ENCODE results near the gene ZEB1. TPM values are rescaled to one million over a fixed set of nuclear protein-coding genes. Genes with fewer than 3 reads are reported as not detected.

Gene ZEB1
- total and polyA plus RNA-seq, 10 of the 15 experiments (the other 5 are each of a cell fraction or from before 2014, with no cell fraction given), result 10.4 to 35.6 (median 24.5) TPM

DNA sequence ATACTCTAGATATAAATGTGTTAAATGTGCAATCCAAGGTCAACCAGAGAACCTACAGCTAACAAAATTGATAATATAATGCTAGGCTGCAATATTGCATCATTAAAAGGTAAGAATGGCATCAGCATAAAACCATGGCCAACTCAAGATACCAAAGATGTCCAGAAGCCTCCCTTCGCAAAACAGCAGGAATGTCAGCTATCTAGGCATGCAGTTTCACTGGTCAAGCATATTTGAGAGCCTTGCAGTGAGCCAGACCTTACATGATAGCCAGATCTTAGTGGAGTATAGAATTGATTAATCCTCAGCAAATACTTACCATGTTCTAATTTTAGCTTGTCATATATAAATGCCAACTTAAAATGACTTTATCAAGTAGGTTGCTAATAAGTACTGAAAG, 138.8 kb downstream of the ZEB1 start:
- ATAC-seq (no peak; the same call in 2 of the 3 replicates), FAIRE-seq (no peak), DNase-seq (ENCODE audit: low read depth, low spot score) (no peak)
- Histone ChIP-seq H2AFZ (ENCODE audit: control insufficient read depth, low read depth, low read length) (no peak overlapping the region), H3K27ac (ENCODE audit: control insufficient read depth, insufficient read depth) (no peak overlapping the region), H3K36me3 (ENCODE audit: control insufficient read depth in 2 of 2, insufficient read depth in 2 of 2, low read length in 1 of 2) (peaks cover 0 to 10% of the 10 kb centered on the region in 2 experiments; a peak in 1 of 4 replicates), H3K27me3 (replicated peaks in 1 of 2; ENCODE audit: control insufficient read depth in 2 of 2, insufficient read depth in 2 of 2, low read length in 1 of 2) (no peaks in the 10 kb centered on the region), H3K9ac (ENCODE audit: control insufficient read depth, insufficient read depth, low read length) (no peak overlapping the region), H3K4me1 (ENCODE audit: control insufficient read depth, insufficient read depth, low read length) (no peaks in the 10 kb centered on the region), H3K79me2 (ENCODE audit: control insufficient read depth, insufficient read depth, low read length) (peaks cover 7% of the 10 kb centered on the region), H4K20me1 (ENCODE audit: control insufficient read depth, insufficient read depth) (no peaks in the 10 kb centered on the region), H3K4me2 (ENCODE audit: control insufficient read depth, insufficient read depth) (no peak overlapping the region), H3K9me3 (replicated peaks; ENCODE audit: control insufficient read depth, insufficient read depth, low read length) (peaks cover 8% of the 10 kb centered on the region; the same call in 2 of the 3 replicates), H3K4me3 (no peak overlapping the region)
- in situ Hi-C loops (cut with MboI), result no loop called here
- ChIA-PET CTCF (interaction anchor here (1.6 kb wide), 1 partner anchor 33 kb away, joined by 4 read pairs; no protein-coding TSS in a partner anchor), POLR2A (no interaction called here), SMC1A (ENCODE audit: uncharacterized antibody, unreplicated experiment) (interaction anchor here (0.7 to 1.7 kb wide), 8 partner anchors 8 to 323 kb away, joined by 3 to 6 read pairs (median 4); no protein-coding TSS in a partner anchor), RAD21 (ENCODE audit: unreplicated experiment) (no interaction called here)
- intact Hi-C loops (cut with micrococcal nuclease; ENCODE audit: unreplicated experiment), result no loop called here
- WGBS (ENCODE audit: insufficient coverage, insufficient replicate concordance, low lambda C conversion rate, missing lambda C conversion rate), result 100% methylated on average over 1 of the region's 1 CpG
- TF ChIP-seq RCOR1 (conservative IDR thresholded peaks at IDR 0.05; ENCODE audit: low read depth, low read length), result no peak
- no peak for TF ChIP-seq CBX5 (IDR thresholded peaks at IDR 0.05; ENCODE audit: low read depth)
- TF ChIP-seq SMAD5 (IDR thresholded peaks at IDR 0.05; ENCODE audit: low read depth), result no peak
- TF ChIP-seq YBX1 (IDR thresholded peaks at IDR 0.05), result no peak
- no peak for TF ChIP-seq PML (IDR thresholded peaks at IDR 0.05; ENCODE audit: low read length)
- BruUV-seq (replicated peaks), result no TSS peak

DNA sequence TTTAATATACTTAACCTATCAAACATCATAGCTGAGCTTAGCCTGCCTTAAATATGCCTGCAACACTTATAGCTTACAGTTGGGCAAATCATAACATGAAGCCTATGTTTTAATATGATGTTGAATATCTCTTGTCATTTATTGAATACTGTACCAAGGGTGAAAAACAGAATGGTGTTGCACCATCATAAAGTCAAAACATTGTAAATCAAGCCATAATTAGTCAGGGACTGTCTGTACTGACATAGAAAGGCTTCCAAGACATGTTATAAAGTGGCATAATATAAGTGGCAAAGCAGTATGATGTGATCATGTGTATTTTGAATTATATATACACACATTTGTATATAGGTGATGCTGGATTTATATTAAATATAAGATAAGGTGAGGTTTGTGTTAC, 140.0 kb downstream of the ZEB1 start:
- in situ Hi-C loops (cut with MboI), result no loop called here

More for the DNA sequence above, 140.0 kb downstream of the ZEB1 start:
- intact Hi-C loops (cut with micrococcal nuclease; ENCODE audit: unreplicated experiment), result no loop called here
- no peak for ATAC-seq
- Histone ChIP-seq H3K9me3 (replicated peaks; ENCODE audit: control insufficient read depth, insufficient read depth, low read length) (peaks cover 12% of the 10 kb centered on the region), H3K4me3 (no peak overlapping the region), H2AFZ (ENCODE audit: control insufficient read depth, low read depth, low read length) (no peak overlapping the region), H3K27me3 (replicated peaks in 1 of 2; ENCODE audit: control insufficient read depth in 2 of 2, insufficient read depth in 2 of 2, low read length in 1 of 2) (no peaks in the 10 kb centered on the region), H3K27ac (ENCODE audit: control insufficient read depth, insufficient read depth) (no peak overlapping the region), H3K36me3 (ENCODE audit: control insufficient read depth in 2 of 2, insufficient read depth in 2 of 2, low read length in 1 of 2) (peaks cover 0 to 8% of the 10 kb centered on the region in 2 experiments; a peak in 1 of 4 replicates), H3K4me2 (ENCODE audit: control insufficient read depth, insufficient read depth) (no peak overlapping the region), H4K20me1 (ENCODE audit: control insufficient read depth, insufficient read depth) (no peaks in the 10 kb centered on the region), H3K9ac (ENCODE audit: control insufficient read depth, insufficient read depth, low read length) (no peak overlapping the region), H3K79me2 (ENCODE audit: control insufficient read depth, insufficient read depth, low read length) (peaks cover 6% of the 10 kb centered on the region), H3K4me1 (ENCODE audit: control insufficient read depth, insufficient read depth, low read length) (no peaks in the 10 kb centered on the region)
- BruUV-seq (replicated peaks), result no TSS peak
- ChIA-PET CTCF (no interaction called here), POLR2A (no interaction called here), SMC1A (ENCODE audit: uncharacterized antibody, unreplicated experiment) (interaction anchor here (1.0 to 1.7 kb wide), 3 partner anchors 9 to 41 kb away, joined by 3 to 4 read pairs (median 3); no protein-coding TSS in a partner anchor), RAD21 (ENCODE audit: unreplicated experiment) (no interaction called here)
- DNase-seq (ENCODE audit: low read depth, low spot score), result no peak
- TF ChIP-seq CHD4 (IDR thresholded peaks at IDR 0.05) (no peak), CHD2 (IDR thresholded peaks at IDR 0.05; ENCODE audit: borderline replicate concordance, low read depth, low read length) (no peak), ZNF207 (IDR thresholded peaks at IDR 0.05; ENCODE audit: borderline replicate concordance) (no peak), ZNF24 (IDR thresholded peaks at IDR 0.05) (no peak)
- TF ChIP-seq, protein P1, sequence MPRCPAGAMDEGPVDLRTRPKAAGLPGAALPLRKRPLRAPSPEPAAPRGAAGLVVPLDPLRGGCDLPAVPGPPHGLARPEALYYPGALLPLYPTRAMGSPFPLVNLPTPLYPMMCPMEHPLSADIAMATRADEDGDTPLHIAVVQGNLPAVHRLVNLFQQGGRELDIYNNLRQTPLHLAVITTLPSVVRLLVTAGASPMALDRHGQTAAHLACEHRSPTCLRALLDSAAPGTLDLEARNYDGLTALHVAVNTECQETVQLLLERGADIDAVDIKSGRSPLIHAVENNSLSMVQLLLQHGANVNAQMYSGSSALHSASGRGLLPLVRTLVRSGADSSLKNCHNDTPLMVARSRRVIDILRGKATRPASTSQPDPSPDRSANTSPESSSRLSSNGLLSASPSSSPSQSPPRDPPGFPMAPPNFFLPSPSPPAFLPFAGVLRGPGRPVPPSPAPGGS (IDR thresholded peaks at IDR 0.05; ENCODE audit: borderline replicate concordance, insufficient read depth, low read depth, low read length, poor library complexity, severe bottlenecking), result no peak
- no peak for FAIRE-seq
